HCT116 (cell line): ENCODE results near the gene TMED10. TPM values are rescaled to one million over a fixed set of nuclear protein-coding genes. Genes with fewer than 3 reads are reported as not detected.

Experiments used
- ATAC-seq: fragments of 200-7000 bp; cut with Tn5 transposase; 2 replicates; pipeline ENCODE4 v1.9.1; 2020; ENCODE audit warnings: mild to moderate bottlenecking, moderate library complexity
- BruUV-seq: library from RNA; stranded (reverse); fragments of 400-500 nt; replicated peaks from 2 replicates; lab custom pipeline; 2021; lab: Mats Ljungman, UMichigan
- CTCF ChIA-PET: fragments of 300-600 bp; sonication (Branson Sonifier 250); formaldehyde crosslinking; loops from one replicate; lab custom pipeline; 2021; ENCODE audit warnings: antibody characterized with exemption; lab: Charles Lee
- POLR2A ChIA-PET: fragments of 300-600, 350-600 bp; sonication (Branson Sonifier 250); formaldehyde crosslinking; loops from one replicate; lab custom pipeline; 2021; ENCODE audit warnings: antibody characterized with exemption; lab: Charles Lee
- RAD21 ChIA-PET, 2 experiments: fragments of 300-600 bp; sonication (Branson Sonifier 250); formaldehyde crosslinking; loops; one replicate each; lab custom pipeline; 2023; ENCODE audit warnings: low total read pairs in 2 of 2; ENCODE audit not compliant: uncharacterized antibody in 2 of 2, unreplicated experiment in 2 of 2, low non-redundant PET in 1 of 2; lab: Charles Lee
- DNase-seq: peaks from one replicate; pipeline ENCODE4 v3.0.0-alpha.2; 2010; ENCODE audit warnings: low read depth, low spot score
- H2AFZ ChIP-seq: fragments of 200-600 bp; shearing (Covaris generic), sonication (generic); 2 replicates; pipeline ENCODE4 v1.6.1; 2017; ENCODE audit warnings: low read depth, mixed run types, mixed read lengths, antibody characterized with exemption, low read length; ENCODE audit not compliant: poor library complexity, severe bottlenecking
- H3K27ac ChIP-seq: 2 replicates; pipeline ENCODE4 v1.5.1; 2012; ENCODE audit warnings: low read depth, low read length
- H3K27me3 ChIP-seq: fragments of 200-600 bp; sonication (generic); 2 replicates; pipeline ENCODE4 v1.6.1; 2016; ENCODE audit warnings: mixed run types, low read length, mixed read lengths; ENCODE audit not compliant: insufficient read depth
- H3K36me3 ChIP-seq, 2 experiments: fragments of 200-500 bp in 1 of 2; fragments of 200-600 bp in 1 of 2; sonication (Bioruptor generic) in 1 of 2; sonication (generic) in 1 of 2; 2 replicates each; pipeline versions ENCODE4 v1.5.1 to v1.6.1; 2014 to 2016; ENCODE audit warnings: low read length in 2 of 2, inconsistent platforms in 1 of 2, mixed read lengths in 1 of 2, mixed run types in 1 of 2; ENCODE audit not compliant: insufficient read depth in 2 of 2, control insufficient read depth in 1 of 2
- H3K4me1 ChIP-seq, 2 experiments: fragments of 200-600 bp in 1 of 2; sonication (generic) in 1 of 2; 2 replicates each; pipeline versions ENCODE4 v1.5.1 to v1.6.1; 2012 to 2017; ENCODE audit warnings: low read length in 2 of 2, inconsistent platforms in 1 of 2, mild to moderate bottlenecking in 1 of 2, mixed read lengths in 1 of 2, mixed run types in 1 of 2, moderate library complexity in 1 of 2; ENCODE audit not compliant: insufficient read depth in 2 of 2, control insufficient read depth in 1 of 2
- H3K4me2 ChIP-seq: fragments of 200-600 bp; sonication (generic); 2 replicates; pipeline ENCODE4 v1.6.1; 2017; ENCODE audit warnings: mixed run types, low read length, mixed read lengths
- H3K4me3 ChIP-seq, 2 experiments: fragments of 200-600 bp in 1 of 2; sonication (generic) in 1 of 2; replicated peaks in 1 of 2; 2 replicates each; pipeline ENCODE4 v1.5.1; 2011 to 2016; ENCODE audit warnings: low read length in 2 of 2, control low read depth in 1 of 2, low read depth in 1 of 2, mild to moderate bottlenecking in 1 of 2, mixed read lengths in 1 of 2, mixed run types in 1 of 2
- H3K79me2 ChIP-seq: fragments of 200-600 bp; sonication (generic); 2 replicates; pipeline ENCODE4 v1.6.1; 2017; ENCODE audit warnings: mild to moderate bottlenecking, mixed run types, low read length, moderate library complexity, mixed read lengths; ENCODE audit not compliant: insufficient read depth
- H3K9ac ChIP-seq: fragments of 200-600 bp; sonication (generic); 2 replicates; pipeline ENCODE4 v1.6.1; 2016; ENCODE audit warnings: low read length, mixed read lengths
- H3K9me2 ChIP-seq: fragments of 200-600 bp; sonication (generic), shearing (Covaris generic); 2 replicates; pipeline ENCODE4 v1.6.1; 2017; ENCODE audit warnings: mixed run types, mild to moderate bottlenecking, moderate library complexity; ENCODE audit not compliant: insufficient read depth
- H3K9me3 ChIP-seq, 2 experiments: fragments of 200-500 bp in 1 of 2; fragments of 200-600 bp in 1 of 2; sonication (Bioruptor generic) in 1 of 2; sonication (generic) in 1 of 2; 2 replicates each; pipeline ENCODE4 v1.6.1; 2014 to 2017; ENCODE audit warnings: low read length in 2 of 2, mixed read lengths in 2 of 2, inconsistent platforms in 1 of 2, low read depth in 1 of 2, mild to moderate bottlenecking in 1 of 2, mixed run types in 1 of 2, moderate library complexity in 1 of 2; ENCODE audit not compliant: control insufficient read depth in 1 of 2, insufficient read depth in 1 of 2
- H4K20me1 ChIP-seq: fragments of 200-600 bp; sonication (generic), shearing (Covaris generic); 2 replicates; pipeline ENCODE4 v1.6.1; 2017; ENCODE audit warnings: mixed run types, mild to moderate bottlenecking, moderate library complexity; ENCODE audit not compliant: insufficient read depth
- FOSL1 ChIP-seq: IDR thresholded peaks from 2 replicates; pipeline ENCODE4 v1.6.1; 2012; ENCODE audit warnings: low read depth
- JUND ChIP-seq: IDR thresholded peaks from 2 replicates; pipeline ENCODE4 v1.6.1; 2012
- POLR2A ChIP-seq: IDR thresholded peaks from 2 replicates; pipeline ENCODE4 v1.7.0; 2011; ENCODE audit warnings: borderline replicate concordance; ENCODE audit not compliant: insufficient read depth, insufficient read length; ENCODE audit errors: extremely low read depth
- RAD21 ChIP-seq: IDR thresholded peaks from 2 replicates; pipeline ENCODE4 v1.6.1; 2012; ENCODE audit warnings: low read depth, mild to moderate bottlenecking
- SP1 ChIP-seq: IDR thresholded peaks from 2 replicates; pipeline ENCODE4 v1.6.1; 2012; ENCODE audit warnings: low read depth
- TCF7L2 ChIP-seq: IDR thresholded peaks from 2 replicates; pipeline ENCODE4 v1.7.0; 2011; ENCODE audit warnings: borderline replicate concordance, inconsistent platforms; ENCODE audit not compliant: insufficient read depth, insufficient read length; ENCODE audit errors: extremely low read depth
- YY1 ChIP-seq: IDR thresholded peaks from 2 replicates; pipeline ENCODE4 v1.6.1; 2011; ENCODE audit warnings: low read length, low read depth, moderate library complexity, mild to moderate bottlenecking; ENCODE audit not compliant: insufficient replicate concordance; ENCODE audit errors: extremely low read depth
- ZFX ChIP-seq: fragments of 450-650 bp; IDR thresholded peaks from 2 replicates; pipeline ENCODE4 v1.6.1; 2017
- ZNF274 ChIP-seq: fragments of 200-500 bp; sonication (Bioruptor generic); IDR thresholded peaks from 2 replicates; pipeline ENCODE4 v1.6.1; 2014; ENCODE audit warnings: mild to moderate bottlenecking, low read depth, low read length, inconsistent platforms
- intact Hi-C: fragments of 100-400 bp; cut with micrococcal nuclease; formaldehyde crosslinking; loops from 2 replicates; pipeline ENCODE4 v1.10.0; 2022
- total RNA-seq: library from RNA; stranded (reverse); gene quantifications from one replicate; pipeline ENCODE4 v1.2.1, GENCODE V29; 2021; ENCODE audit not compliant: unreplicated experiment
- TF ChIP-seq, protein P1 (sequence below): IDR thresholded peaks from 2 replicates; pipeline ENCODE4 v1.6.1; 2012
- TF ChIP-seq, protein P2 (sequence below): IDR thresholded peaks from 2 replicates; pipeline ENCODE4 v1.6.1; 2011; ENCODE audit warnings: mild to moderate bottlenecking, low read length, moderate library complexity; ENCODE audit not compliant: insufficient replicate concordance; ENCODE audit errors: extremely low read depth

TMED10 gene
- total RNA-seq, 1 experiment from 2014 or later, result 303 TPM

DNA sequence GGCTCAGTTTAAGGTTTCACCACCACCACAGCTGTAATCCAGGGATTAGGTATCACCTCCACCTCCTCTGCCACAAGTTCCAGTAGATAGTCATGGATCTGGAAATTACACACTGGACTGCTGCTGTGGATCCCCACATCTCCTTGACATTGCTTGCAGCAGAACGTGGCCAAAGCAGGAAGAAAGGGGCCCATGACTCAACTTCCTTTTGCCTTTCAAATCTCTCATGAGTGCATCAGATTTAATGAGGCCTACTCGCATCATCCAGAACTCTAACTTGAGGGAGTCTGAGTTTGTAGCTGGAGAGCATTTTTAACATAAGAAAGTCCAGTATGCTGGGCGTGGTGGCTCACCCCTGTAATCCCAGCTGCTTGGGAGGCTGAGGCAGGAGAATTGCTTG is 29.2 kb upstream of the TMED10 start (continued):
- no peak for TF ChIP-seq TCF7L2
- no peak for TF ChIP-seq RAD21

DNA sequence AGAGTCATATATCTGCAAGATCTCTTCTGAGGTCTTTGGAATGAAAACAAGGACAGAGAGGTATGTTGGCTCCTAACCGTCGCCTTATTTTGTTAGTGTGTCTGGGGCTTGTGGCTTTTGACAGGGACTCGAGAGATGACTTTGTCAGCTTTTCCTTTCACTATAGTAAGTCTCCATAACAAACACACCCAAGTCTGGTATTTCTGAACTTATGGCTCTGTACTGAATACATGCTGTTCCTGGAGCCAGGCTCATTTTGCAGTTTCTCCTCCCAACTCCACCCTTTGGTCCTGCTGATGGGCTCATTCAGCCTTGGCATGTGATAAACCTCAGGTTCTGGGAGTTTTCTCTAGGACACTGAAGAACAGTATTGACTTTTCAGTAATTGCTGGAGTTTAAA is 27.7 kb upstream of the TMED10 start:
- BruUV-seq, result no TSS peak
- ChIA-PET CTCF (no interaction called here), RAD21 (no interaction called here), POLR2A (no interaction called here)
- no peak for DNase-seq
- Histone ChIP-seq H3K4me1 (peaks cover 13 to 29% of the 10 kb centered on the region in 2 experiments; a peak in 3 of 4 replicates), H3K9me2 (no peaks in the 10 kb centered on the region), H3K27me3 (no peaks in the 10 kb centered on the region), H3K9me3 (no peaks in the 10 kb centered on the region), H3K79me2 (no peaks in the 10 kb centered on the region), H4K20me1 (no peaks in the 10 kb centered on the region), H3K4me2 (no peak overlapping the region), H3K27ac (no peak overlapping the region), H3K9ac (no peak overlapping the region), H3K4me3 (no peak overlapping the region), H2AFZ (no peak overlapping the region), H3K36me3 (no peaks in the 10 kb centered on the region)
- ATAC-seq, result no peak
- intact Hi-C loops, result no loop called here
- TF ChIP-seq JUND, result no peak
- TF ChIP-seq, protein P1, sequence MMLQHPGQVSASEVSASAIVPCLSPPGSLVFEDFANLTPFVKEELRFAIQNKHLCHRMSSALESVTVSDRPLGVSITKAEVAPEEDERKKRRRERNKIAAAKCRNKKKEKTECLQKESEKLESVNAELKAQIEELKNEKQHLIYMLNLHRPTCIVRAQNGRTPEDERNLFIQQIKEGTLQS, result no peak
- TF ChIP-seq FOSL1, result no peak
- TF ChIP-seq RAD21, result no peak
- no peak for TF ChIP-seq POLR2A
- TF ChIP-seq SP1, result no peak
- no peak for TF ChIP-seq YY1
- TF ChIP-seq ZNF274, result no peak
- TF ChIP-seq, protein P2, sequence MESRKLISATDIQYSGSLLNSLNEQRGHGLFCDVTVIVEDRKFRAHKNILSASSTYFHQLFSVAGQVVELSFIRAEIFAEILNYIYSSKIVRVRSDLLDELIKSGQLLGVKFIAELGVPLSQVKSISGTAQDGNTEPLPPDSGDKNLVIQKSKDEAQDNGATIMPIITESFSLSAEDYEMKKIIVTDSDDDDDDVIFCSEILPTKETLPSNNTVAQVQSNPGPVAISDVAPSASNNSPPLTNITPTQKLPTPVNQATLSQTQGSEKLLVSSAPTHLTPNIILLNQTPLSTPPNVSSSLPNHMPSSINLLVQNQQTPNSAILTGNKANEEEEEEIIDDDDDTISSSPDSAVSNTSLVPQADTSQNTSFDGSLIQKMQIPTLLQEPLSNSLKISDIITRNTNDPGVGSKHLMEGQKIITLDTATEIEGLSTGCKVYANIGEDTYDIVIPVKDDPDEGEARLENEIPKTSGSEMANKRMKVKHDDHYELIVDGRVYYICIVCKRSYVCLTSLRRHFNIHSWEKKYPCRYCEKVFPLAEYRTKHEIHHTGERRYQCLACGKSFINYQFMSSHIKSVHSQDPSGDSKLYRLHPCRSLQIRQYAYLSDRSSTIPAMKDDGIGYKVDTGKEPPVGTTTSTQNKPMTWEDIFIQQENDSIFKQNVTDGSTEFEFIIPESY, result no peak
- TF ChIP-seq ZFX, result no peak
